ENCODE measurements around the gene SFXN4. TPM values are rescaled to one million over a fixed set of nuclear protein-coding genes. Genes with fewer than 3 reads are reported as not detected.

The SFXN4 gene
- total and polyA plus RNA-seq, 2 of the 13 experiments (the other 11 are each of a cell fraction or from before 2014, with no cell fraction given) = 47.7 to 64.9 TPM

GRCh38 chr10:119177708-119178371 lies 12.3 kb upstream of the SFXN4 start (continued):
- no peak; the same call in 1 of the 2 replicates for TF ChIP-seq ZMYM3 (CRISPR knock-in tag; IDR thresholded peaks at IDR 0.05)
- TF ChIP-seq NFAT5 (CRISPR knock-in tag; IDR thresholded peaks at IDR 0.05) = no peak
- TF ChIP-seq HNF4A (CRISPR knock-in tag; IDR thresholded peaks at IDR 0.05) = peak; percentile 72
- TF ChIP-seq STAT6 (CRISPR knock-in tag; IDR thresholded peaks at IDR 0.05; ENCODE audit: borderline replicate concordance) = 0 out of 2 replicates have a peak, but pooled peaks have one; percentile 15
- TF ChIP-seq ELF3 (CRISPR knock-in tag; IDR thresholded peaks at IDR 0.05) = no peak
- TF ChIP-seq CHD2 (IDR thresholded peaks at IDR 0.05; ENCODE audit: low read depth, low read length) = no peak
- no peak for TF ChIP-seq BATF2 (CRISPR knock-in tag; IDR thresholded peaks at IDR 0.05)
- no peak for TF ChIP-seq ISX (CRISPR knock-in tag; conservative IDR thresholded peaks at IDR 0.05)
- peak; percentile 46; the same call in 1 of the 2 replicates for TF ChIP-seq ZNF816 (CRISPR knock-in tag; IDR thresholded peaks at IDR 0.05; ENCODE audit: borderline replicate concordance)
- 0 out of 2 replicates have a peak, but pooled peaks have one; percentile 21 for TF ChIP-seq NR2F6 (IDR thresholded peaks at IDR 0.05)
- no peak for TF ChIP-seq NR2F6 (CRISPR knock-in tag; IDR thresholded peaks at IDR 0.05)
- TF ChIP-seq NFYB (CRISPR knock-in tag; IDR thresholded peaks at IDR 0.05) = no peak
- TF ChIP-seq KLF6 (CRISPR knock-in tag; IDR thresholded peaks at IDR 0.05) = no peak
- TF ChIP-seq ZNF703 (CRISPR knock-in tag; IDR thresholded peaks at IDR 0.05; ENCODE audit: borderline replicate concordance) = 0 out of 2 replicates have a peak, but pooled peaks have one; percentile 48
- TF ChIP-seq ZNF549 (CRISPR knock-in tag; IDR thresholded peaks at IDR 0.05) = no peak
- no peak for TF ChIP-seq AKAP8 (CRISPR knock-in tag; IDR thresholded peaks at IDR 0.05)
- TF ChIP-seq ZNF333 (CRISPR knock-in tag; IDR thresholded peaks at IDR 0.05; ENCODE audit: borderline replicate concordance) = no peak
- TF ChIP-seq ZNF317 (CRISPR knock-in tag; IDR thresholded peaks at IDR 0.05) = no peak
- TF ChIP-seq, protein P1, sequence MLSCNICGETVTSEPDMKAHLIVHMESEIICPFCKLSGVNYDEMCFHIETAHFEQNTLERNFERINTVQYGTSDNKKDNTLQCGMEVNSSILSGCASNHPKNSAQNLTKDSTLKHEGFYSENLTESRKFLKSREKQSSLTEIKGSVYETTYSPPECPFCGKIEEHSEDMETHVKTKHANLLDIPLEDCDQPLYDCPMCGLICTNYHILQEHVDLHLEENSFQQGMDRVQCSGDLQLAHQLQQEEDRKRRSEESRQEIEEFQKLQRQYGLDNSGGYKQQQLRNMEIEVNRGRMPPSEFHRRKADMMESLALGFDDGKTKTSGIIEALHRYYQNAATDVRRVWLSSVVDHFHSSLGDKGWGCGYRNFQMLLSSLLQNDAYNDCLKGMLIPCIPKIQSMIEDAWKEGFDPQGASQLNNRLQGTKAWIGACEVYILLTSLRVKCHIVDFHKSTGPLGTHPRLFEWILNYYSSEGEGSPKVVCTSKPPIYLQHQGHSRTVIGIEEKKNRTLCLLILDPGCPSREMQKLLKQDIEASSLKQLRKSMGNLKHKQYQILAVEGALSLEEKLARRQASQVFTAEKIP (CRISPR knock-in tag; IDR thresholded peaks at IDR 0.05; ENCODE audit: borderline replicate concordance) = no peak
- no peak for TF ChIP-seq CHCHD3 (CRISPR knock-in tag; IDR thresholded peaks at IDR 0.05)
- TF ChIP-seq RXRB (CRISPR knock-in tag; IDR thresholded peaks at IDR 0.05; ENCODE audit: borderline replicate concordance) = peak; percentile 43; the same call in 1 of the 2 replicates
